WERI-Rb-1 (cell line): ENCODE measurements around the gene SPECC1L.

Experiments
- DNase-seq: peaks from one replicate; pipeline ENCODE4 v3.0.0-alpha.2; 2020
- H3K27ac ChIP-seq: fragments of 250-450 bp; sonication (Bioruptor Pico); 2 replicates; pipeline ENCODE4 v1.5.1; 2020; ENCODE audit warnings: mild to moderate bottlenecking, moderate library complexity
- H3K27me3 ChIP-seq: fragments of 250-450 bp; sonication (Bioruptor Pico); 2 replicates; pipeline ENCODE4 v1.5.1; 2021; ENCODE audit warnings: mild to moderate bottlenecking, low read depth, moderate library complexity; ENCODE audit not compliant: insufficient read depth, severe bottlenecking
- H3K36me3 ChIP-seq: fragments of 250-450 bp; sonication (Bioruptor Pico); 2 replicates; pipeline ENCODE4 v1.5.1; 2020; ENCODE audit warnings: mild to moderate bottlenecking, moderate library complexity
- H3K4me3 ChIP-seq: 2 replicates; pipeline ENCODE4 v1.5.1; 2011; ENCODE audit warnings: low read depth, mild to moderate bottlenecking, control low read depth, low read length
- H3K9me3 ChIP-seq: fragments of 250-450 bp; sonication (Bioruptor Pico); 2 replicates; pipeline ENCODE4 v1.5.1; 2021; ENCODE audit warnings: mild to moderate bottlenecking, moderate library complexity; ENCODE audit not compliant: severe bottlenecking
- CTCF ChIP-seq: IDR thresholded peaks from 2 replicates; pipeline ENCODE4 v1.5.1; 2011; ENCODE audit warnings: low read depth, mild to moderate bottlenecking, control low read depth, inconsistent platforms, low read length

Gene SPECC1L

GRCh38 chr22:24440718-24441405 lies 170.2 kb downstream of the SPECC1L start:
- no peak for DNase-seq
- Histone ChIP-seq H3K36me3 (no peaks in the 10 kb centered on the region), H3K4me3 (no peak overlapping the region), H3K27me3 (no peaks in the 10 kb centered on the region), H3K9me3 (no peaks in the 10 kb centered on the region), H3K27ac (no peak overlapping the region)
- TF ChIP-seq CTCF: no peak

- no peak overlapping the region for H3K27ac ChIP-seq
- no peaks in the 10 kb centered on the region for H3K27me3 ChIP-seq
Observed at GRCh38 chr22:24441406-24442351, 171.0 kb downstream of the SPECC1L start.

GRCh38 chr22:24442352-24442744 lies 171.7 kb downstream of the SPECC1L start:
- H3K27ac ChIP-seq: no peak overlapping the region
- H3K36me3 ChIP-seq: no peaks in the 10 kb centered on the region
- no peaks in the 10 kb centered on the region for H3K9me3 ChIP-seq
- H3K27me3 ChIP-seq: no peaks in the 10 kb centered on the region
- no peak overlapping the region for H3K4me3 ChIP-seq
- DNase-seq: no peak
- no peak for TF ChIP-seq CTCF

More at GRCh38 chr22:24441406-24442351, 171.0 kb downstream of the SPECC1L start:
- TF ChIP-seq CTCF: no peak
- Histone ChIP-seq H3K4me3 (no peak overlapping the region), H3K9me3 (no peaks in the 10 kb centered on the region), H3K36me3 (no peaks in the 10 kb centered on the region)
- DNase-seq: no peak

GRCh38 chr22:24443668-24444067 lies 173.0 kb downstream of the SPECC1L start:
- DNase-seq: no peak
- Histone ChIP-seq H3K27ac (no peak overlapping the region; the same call in 1 of the 2 replicates), H3K36me3 (no peaks in the 10 kb centered on the region), H3K27me3 (no peaks in the 10 kb centered on the region), H3K9me3 (no peaks in the 10 kb centered on the region), H3K4me3 (no peak overlapping the region)
- no peak for TF ChIP-seq CTCF

GRCh38 chr22:24444251-24444650 lies 173.6 kb downstream of the SPECC1L start:
- H3K27me3 ChIP-seq: no peaks in the 10 kb centered on the region
- H3K9me3 ChIP-seq: no peaks in the 10 kb centered on the region
- H3K36me3 ChIP-seq: no peaks in the 10 kb centered on the region
- DNase-seq: no peak
- peak overlapping the region; percentile 90 for H3K27ac ChIP-seq
- H3K4me3 ChIP-seq: no peak overlapping the region
- no peak for TF ChIP-seq CTCF
